Mesenchymal stem cell (in vitro differentiated cells and primary cell): ENCODE results near the gene TOM1L1.

Source experiments
- DNase-seq: peaks from one replicate; pipeline ENCODE4 v3.0.0-alpha.2; 2013
- H2AFZ ChIP-seq: one replicate; pipeline ENCODE4 v1.6.1; 2013; ENCODE audit warnings: low read depth, mild to moderate bottlenecking, control low read depth, inconsistent platforms, low read length, moderate library complexity
- H2AK5ac ChIP-seq: 2 replicates; pipeline ENCODE4 v1.6.1; 2013; ENCODE audit warnings: low read length, moderate library complexity, mild to moderate bottlenecking, inconsistent platforms; ENCODE audit not compliant: severe bottlenecking
- H2BK120ac ChIP-seq: one replicate; pipeline ENCODE4 v1.6.1; 2013; ENCODE audit warnings: low read depth, mild to moderate bottlenecking, inconsistent platforms, low read length, moderate library complexity
- H2BK12ac ChIP-seq, 2 experiments: one replicate each; pipeline ENCODE4 v1.6.1; 2013; ENCODE audit warnings: inconsistent platforms in 2 of 2, low read length in 2 of 2, mild to moderate bottlenecking in 2 of 2, moderate library complexity in 2 of 2, control low read depth in 1 of 2
- H2BK15ac ChIP-seq: one replicate; pipeline ENCODE4 v1.6.1; 2013; ENCODE audit warnings: mild to moderate bottlenecking, low read depth, inconsistent platforms; ENCODE audit not compliant: poor library complexity, severe bottlenecking
- H2BK5ac ChIP-seq: 2 replicates; pipeline ENCODE4 v1.6.1; 2013; ENCODE audit warnings: low read depth, mild to moderate bottlenecking, low read length, control low read depth, inconsistent platforms; ENCODE audit not compliant: poor library complexity, severe bottlenecking
- H3K14ac ChIP-seq, 2 experiments: one replicate each; pipeline ENCODE4 v1.6.1; 2013; ENCODE audit warnings: inconsistent platforms in 2 of 2, low read length in 2 of 2, control low read depth in 1 of 2, mild to moderate bottlenecking in 1 of 2, moderate library complexity in 1 of 2
- H3K18ac ChIP-seq, 2 experiments: one replicate each; pipeline ENCODE4 v1.6.1; 2013; ENCODE audit warnings: inconsistent platforms in 2 of 2, low read length in 2 of 2, control low read depth in 1 of 2, low read depth in 1 of 2, mild to moderate bottlenecking in 1 of 2
- H3K23ac ChIP-seq, 2 experiments: one replicate each; pipeline ENCODE4 v1.6.1; 2013; ENCODE audit warnings: inconsistent platforms in 2 of 2, low read length in 2 of 2, mild to moderate bottlenecking in 2 of 2, moderate library complexity in 2 of 2, control low read depth in 1 of 2
- H3K27ac ChIP-seq: 2 replicates; pipeline ENCODE4 v1.5.1; 2013; ENCODE audit warnings: mild to moderate bottlenecking, moderate library complexity, low read length, control low read depth, inconsistent platforms; ENCODE audit not compliant: poor library complexity, severe bottlenecking
- H3K27me3 ChIP-seq, 2 experiments: 2 replicates each; pipeline versions ENCODE4 v1.6.1 to v1.7.0; 2013; ENCODE audit warnings: low read length in 2 of 2, mild to moderate bottlenecking in 2 of 2, moderate library complexity in 2 of 2, control low read depth in 1 of 2, inconsistent platforms in 1 of 2; ENCODE audit not compliant: control insufficient read depth in 1 of 2, insufficient read depth in 1 of 2
- H3K36me3 ChIP-seq, 2 experiments: 2 replicates each; pipeline versions ENCODE4 v1.6.1 to v1.7.0; 2013; ENCODE audit warnings: low read length in 2 of 2, control low read depth in 1 of 2, inconsistent platforms in 1 of 2, low read depth in 1 of 2, mild to moderate bottlenecking in 1 of 2; ENCODE audit not compliant: insufficient read depth in 2 of 2, control insufficient read depth in 1 of 2
- H3K4ac ChIP-seq, 2 experiments: one replicate each; pipeline ENCODE4 v1.6.1; 2013; ENCODE audit warnings: inconsistent platforms in 2 of 2, low read length in 2 of 2, mild to moderate bottlenecking in 2 of 2, moderate library complexity in 2 of 2, control low read depth in 1 of 2, low read depth in 1 of 2
- H3K4me1 ChIP-seq: 2 replicates; pipeline ENCODE4 v1.6.1; 2013; ENCODE audit warnings: low read depth, low read length, control low read depth; ENCODE audit not compliant: control insufficient read depth, insufficient read depth
- H3K4me2 ChIP-seq: 2 replicates; pipeline ENCODE4 v1.6.1; 2013; ENCODE audit warnings: low read length, mild to moderate bottlenecking, inconsistent platforms; ENCODE audit not compliant: poor library complexity, severe bottlenecking
- H3K4me3 ChIP-seq, 2 experiments: 2 replicates each; pipeline versions ENCODE4 v1.5.1 to v1.7.0; 2013; ENCODE audit warnings: low read length in 2 of 2, mild to moderate bottlenecking in 2 of 2, control low read depth in 1 of 2, low read depth in 1 of 2; ENCODE audit not compliant: insufficient read depth in 1 of 2
- H3K79me1 ChIP-seq: replicated peaks from 2 replicates; pipeline ENCODE4 v1.6.1; 2013; ENCODE audit warnings: mild to moderate bottlenecking, control low read depth, low read length, inconsistent platforms; ENCODE audit not compliant: poor library complexity, severe bottlenecking
- H3K9ac ChIP-seq: 2 replicates; pipeline ENCODE4 v1.7.0; 2013; ENCODE audit warnings: mild to moderate bottlenecking, low read length, moderate library complexity
- H3K9me3 ChIP-seq: 2 replicates; pipeline ENCODE4 v1.7.0; 2013; ENCODE audit warnings: mild to moderate bottlenecking, low read length; ENCODE audit not compliant: control insufficient read depth
- H4K8ac ChIP-seq: one replicate; pipeline ENCODE4 v1.6.1; 2013; ENCODE audit warnings: inconsistent platforms, mild to moderate bottlenecking, low read length, moderate library complexity
- H4K91ac ChIP-seq: one replicate; pipeline ENCODE4 v1.6.1; 2013; ENCODE audit warnings: mild to moderate bottlenecking, low read length, inconsistent platforms
- WGBS: methylation state at CpG from one replicate; pipeline ENCODE4 v1.1.7; 2013; ENCODE audit warnings: mixed read lengths; 5-methylcytosine and 5-hydroxymethylcytosine counted together

TOM1L1 gene

DNA sequence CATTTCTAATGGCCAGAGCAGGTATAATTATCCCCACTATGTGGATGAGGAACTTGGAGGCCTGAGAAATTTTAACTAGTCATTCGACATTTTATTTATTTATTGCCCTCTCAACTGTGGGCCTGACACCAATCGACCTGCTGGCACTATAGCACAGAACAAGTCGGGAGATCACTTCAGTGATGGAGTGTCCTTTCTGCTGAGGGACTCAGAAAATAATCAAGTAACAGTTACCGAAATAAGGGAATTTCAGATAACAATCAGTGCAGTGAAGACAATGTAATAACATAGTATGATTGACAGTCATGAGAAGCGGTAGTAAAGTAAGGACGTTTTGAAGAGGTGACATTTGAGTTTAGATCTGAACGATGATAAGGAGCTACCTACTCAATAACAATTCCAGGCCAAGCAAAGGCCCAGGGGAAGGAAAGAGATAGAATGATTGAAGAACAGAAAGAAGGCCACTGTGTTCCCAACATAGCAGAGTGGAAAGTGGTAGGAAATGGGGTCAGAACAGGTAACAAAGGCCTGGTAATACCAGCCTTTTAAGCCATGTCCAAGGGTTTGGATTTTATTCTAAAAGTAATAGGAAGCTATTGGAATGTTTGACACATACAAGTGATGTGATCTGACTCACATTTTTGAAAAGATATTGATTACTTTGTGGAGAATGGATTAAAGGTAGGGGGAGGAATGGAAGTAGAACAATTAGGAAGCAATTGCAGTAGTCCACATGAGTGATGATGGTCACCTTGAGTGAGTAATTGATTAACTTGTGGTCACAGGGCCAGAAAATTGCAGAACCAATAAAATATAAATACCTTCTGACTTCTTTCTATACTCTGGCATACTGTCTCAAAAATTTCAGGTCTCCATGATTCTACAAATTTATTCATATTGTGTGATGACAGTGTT lies 69.3 kb downstream of the TOM1L1 start:
- H3K79me1 ChIP-seq: peaks cover 13% of the 10 kb centered on the region
- H3K27me3 ChIP-seq: no peaks in the 10 kb centered on the region
- H4K91ac ChIP-seq: no peak overlapping the region
- WGBS: 58% methylated on average over 6 of the region's 7 CpGs
- no peak overlapping the region for H2BK120ac ChIP-seq
- H3K9ac ChIP-seq: peak overlapping the region; percentile 96
- H3K18ac ChIP-seq: no peak overlapping the region
- H3K9me3 ChIP-seq: no peaks in the 10 kb centered on the region
- peak overlapping the region in 1 of 2 experiments; percentile 98 for H3K4me3 ChIP-seq
- H2BK5ac ChIP-seq: no peak overlapping the region
- no peak overlapping the region for H2BK15ac ChIP-seq
- no peak overlapping the region for H3K4ac ChIP-seq
- no peak overlapping the region for H2BK12ac ChIP-seq
- H3K36me3 ChIP-seq: peaks cover 0 to 1% of the 10 kb centered on the region in 2 experiments
- H4K8ac ChIP-seq: no peak overlapping the region
- H3K23ac ChIP-seq: no peak overlapping the region
- no peak overlapping the region for H3K14ac ChIP-seq
- H2AFZ ChIP-seq: no peak overlapping the region
- no peak overlapping the region for H3K27ac ChIP-seq
- H2AK5ac ChIP-seq: peak overlapping the region; percentile 68
- no peak for DNase-seq
- peaks cover 2% of the 10 kb centered on the region for H3K4me1 ChIP-seq
- H3K4me2 ChIP-seq: peak overlapping the region; percentile 85

DNA sequence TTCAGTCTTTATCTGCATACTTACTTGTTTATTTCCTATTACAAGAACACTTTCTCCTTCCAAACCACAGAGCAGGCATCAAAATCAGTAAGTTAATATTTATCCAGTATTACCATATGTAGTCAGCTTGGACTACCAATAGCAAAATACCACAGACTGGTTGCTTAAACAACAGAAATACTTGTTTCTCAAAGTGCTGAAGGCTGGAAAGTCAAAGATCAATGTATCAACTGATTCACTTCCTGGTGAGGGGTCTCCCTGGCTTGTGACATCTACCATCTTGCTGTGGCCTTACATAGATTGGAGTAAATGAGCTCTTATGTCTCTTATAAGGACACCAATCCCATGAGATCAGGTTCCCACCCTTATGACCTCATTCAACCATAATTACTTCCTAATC lies 70.5 kb downstream of the TOM1L1 start:
- no peak overlapping the region for H3K14ac ChIP-seq
- no peak overlapping the region for H3K4me3 ChIP-seq
- no peak overlapping the region for H2AK5ac ChIP-seq
- no peak overlapping the region for H2BK120ac ChIP-seq
- no peak overlapping the region for H2BK5ac ChIP-seq
- H3K9me3 ChIP-seq: no peaks in the 10 kb centered on the region
- no peak overlapping the region for H4K91ac ChIP-seq
- H2BK15ac ChIP-seq: no peak overlapping the region
- no peaks in the 10 kb centered on the region for H3K27me3 ChIP-seq
- H3K4me2 ChIP-seq: no peak overlapping the region
- H3K27ac ChIP-seq: peak overlapping the region; percentile 54
- H2AFZ ChIP-seq: no peak overlapping the region
- no peak overlapping the region for H4K8ac ChIP-seq
- peaks cover 15% of the 10 kb centered on the region for H3K79me1 ChIP-seq
- no peak overlapping the region for H3K4ac ChIP-seq
- no peak overlapping the region for H3K18ac ChIP-seq
- H3K36me3 ChIP-seq: no peaks in the 10 kb centered on the region
- DNase-seq: no peak
- no peak overlapping the region for H2BK12ac ChIP-seq
- H3K23ac ChIP-seq: no peak overlapping the region
- H3K4me1 ChIP-seq: peaks cover 2% of the 10 kb centered on the region
- no peak overlapping the region for H3K9ac ChIP-seq

DNA sequence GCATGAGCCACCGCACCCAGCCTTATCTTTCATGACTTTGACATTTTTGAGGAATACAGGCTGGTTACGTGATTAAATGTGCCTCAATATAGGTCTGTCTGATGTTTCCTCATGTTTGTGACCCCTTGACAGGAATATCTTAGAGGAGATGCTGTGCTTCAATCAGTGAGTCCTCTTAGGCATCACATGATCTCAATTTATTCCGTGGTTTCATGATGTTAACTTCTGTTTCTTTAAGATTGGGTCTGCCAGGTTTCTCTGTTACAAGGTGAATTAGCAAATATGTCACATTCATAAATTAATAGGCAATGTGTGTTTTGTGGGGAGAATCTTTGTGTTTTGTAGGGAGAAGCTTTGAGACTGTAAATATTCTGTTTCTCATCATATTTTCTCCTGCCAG lies 71.2 kb downstream of the TOM1L1 start:
- H3K79me1 ChIP-seq: peaks cover 21% of the 10 kb centered on the region
- no peaks in the 10 kb centered on the region for H3K9me3 ChIP-seq
- H2BK15ac ChIP-seq: no peak overlapping the region
- H3K27me3 ChIP-seq: no peaks in the 10 kb centered on the region
- H2BK12ac ChIP-seq: no peak overlapping the region
- no peak overlapping the region for H3K9ac ChIP-seq
- no peak overlapping the region for H3K27ac ChIP-seq
- no peaks in the 10 kb centered on the region for H3K4me1 ChIP-seq
- H2AFZ ChIP-seq: no peak overlapping the region
- H4K91ac ChIP-seq: no peak overlapping the region
- no peak overlapping the region for H3K18ac ChIP-seq
- DNase-seq: no peak
- H3K4me3 ChIP-seq: no peak overlapping the region
- no peak overlapping the region for H3K4ac ChIP-seq
- H3K14ac ChIP-seq: no peak overlapping the region
- H2BK5ac ChIP-seq: no peak overlapping the region
- H2AK5ac ChIP-seq: no peak overlapping the region
- H3K23ac ChIP-seq: no peak overlapping the region
- H2BK120ac ChIP-seq: no peak overlapping the region
- no peak overlapping the region for H4K8ac ChIP-seq
- 97% methylated on average over 3 of the region's 3 CpGs for WGBS
- no peaks in the 10 kb centered on the region for H3K36me3 ChIP-seq
- no peak overlapping the region for H3K4me2 ChIP-seq

DNA sequence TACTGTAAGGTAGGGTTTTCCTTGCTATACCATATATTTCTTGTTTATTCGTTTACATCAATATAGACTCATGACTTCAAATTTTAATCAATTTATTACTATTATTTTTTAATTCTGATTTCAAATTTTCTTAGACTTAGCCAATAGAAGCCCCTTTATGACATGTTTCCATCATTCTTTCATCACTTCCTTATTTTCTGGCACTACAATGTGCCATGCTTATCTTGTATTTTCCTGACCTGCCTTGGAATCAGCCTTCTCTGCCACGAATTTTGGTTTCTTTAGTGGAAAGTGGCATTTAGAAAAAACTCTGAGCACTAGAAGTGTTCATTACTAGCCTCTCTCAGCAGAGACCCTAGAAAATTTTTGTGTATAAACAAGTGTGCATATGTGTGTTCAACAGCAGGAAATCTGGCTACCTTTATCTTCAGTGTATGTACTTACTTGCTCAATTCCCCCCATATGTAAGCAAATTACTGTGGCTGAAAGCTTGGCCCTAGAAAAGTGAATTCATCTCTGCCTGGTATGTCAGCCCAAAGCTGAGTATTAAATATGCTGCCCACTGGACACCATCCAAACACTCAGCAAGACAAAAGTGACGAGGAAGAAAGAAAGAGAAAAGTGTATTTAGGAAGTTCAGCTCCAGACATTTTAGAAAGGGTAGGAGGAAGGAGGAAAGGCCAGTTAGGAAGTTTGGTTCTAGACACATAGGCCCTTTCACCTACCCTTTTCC lies 71.9 kb downstream of the TOM1L1 start:
- no peak overlapping the region for H3K23ac ChIP-seq
- no peak overlapping the region for H2AFZ ChIP-seq
- H2AK5ac ChIP-seq: no peak overlapping the region
- no peak overlapping the region for H3K18ac ChIP-seq
- WGBS: 94% methylated on average over 2 of the region's 3 CpGs
- H2BK12ac ChIP-seq: no peak overlapping the region
- H4K8ac ChIP-seq: no peak overlapping the region
- no peaks in the 10 kb centered on the region for H3K36me3 ChIP-seq
- H3K4ac ChIP-seq: no peak overlapping the region
- H3K4me1 ChIP-seq: no peaks in the 10 kb centered on the region
- H2BK5ac ChIP-seq: no peak overlapping the region
- no peak overlapping the region for H3K9ac ChIP-seq
- no peaks in the 10 kb centered on the region for H3K9me3 ChIP-seq
- no peaks in the 10 kb centered on the region for H3K27me3 ChIP-seq
- H3K4me2 ChIP-seq: no peak overlapping the region
- no peak for DNase-seq
- no peak overlapping the region for H3K14ac ChIP-seq
- no peak overlapping the region for H3K27ac ChIP-seq
- no peak overlapping the region for H3K4me3 ChIP-seq
- H2BK15ac ChIP-seq: no peak overlapping the region
- H4K91ac ChIP-seq: no peak overlapping the region
- no peak overlapping the region for H2BK120ac ChIP-seq
- H3K79me1 ChIP-seq: peaks cover 22% of the 10 kb centered on the region
